NCI-H1105 (cell line): Measurements from ENCODE around the gene CYS1.
"Not testable (repeated sequence)": the region's sequence is repeated elsewhere in the genome, so short reads cannot be mapped to it uniquely, and the experiment has no call there.

Experiments used
- DNase-seq: peaks from one replicate; lab custom pipeline; 2025; lab: John Stamatoyannopoulos, UW

Gene CYS1

GRCh38 chr2:10029875-10030223, 50.4 kb downstream of the CYS1 start:
- DNase-seq = no peak

- no peak for DNase-seq
Measured at GRCh38 chr2:10028988-10029874, 51.0 kb downstream of the CYS1 start.

- no peak for DNase-seq
Measured at GRCh38 chr2:10028407-10028987, 51.7 kb downstream of the CYS1 start.

DNA sequence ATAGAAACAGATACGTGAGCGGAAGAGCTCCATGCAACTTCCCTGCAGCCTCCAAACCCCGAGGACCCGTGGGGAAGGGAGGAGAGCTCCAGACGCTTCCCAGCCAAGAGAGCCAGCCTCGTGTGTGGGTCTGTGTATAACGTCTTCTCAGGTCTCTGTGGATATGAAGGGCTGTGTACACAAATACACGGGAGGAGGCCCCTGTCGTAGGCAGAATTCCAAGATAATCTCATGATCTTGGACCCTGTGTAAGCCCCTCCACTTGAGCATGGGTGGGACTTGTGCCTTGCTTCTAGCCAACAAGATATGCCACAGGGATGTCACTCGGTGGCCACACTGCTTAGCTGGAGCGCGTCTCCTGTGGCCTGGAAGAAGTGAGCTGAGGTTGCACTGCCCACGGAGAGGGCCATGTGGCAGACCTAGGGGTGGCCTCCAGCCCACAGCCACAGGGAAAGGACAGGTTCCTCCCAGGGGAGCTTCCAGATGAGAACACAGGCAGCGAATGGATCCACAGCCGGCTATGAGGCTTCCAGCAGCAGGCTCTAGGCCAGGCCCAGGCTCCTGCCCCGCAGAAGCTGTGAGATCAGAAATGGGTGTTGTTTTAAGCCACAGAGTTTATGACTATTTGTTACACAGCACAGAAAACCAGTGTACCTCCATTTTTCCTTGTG, 52.4 kb downstream of the CYS1 start:
- DNase-seq = no peak

DNA sequence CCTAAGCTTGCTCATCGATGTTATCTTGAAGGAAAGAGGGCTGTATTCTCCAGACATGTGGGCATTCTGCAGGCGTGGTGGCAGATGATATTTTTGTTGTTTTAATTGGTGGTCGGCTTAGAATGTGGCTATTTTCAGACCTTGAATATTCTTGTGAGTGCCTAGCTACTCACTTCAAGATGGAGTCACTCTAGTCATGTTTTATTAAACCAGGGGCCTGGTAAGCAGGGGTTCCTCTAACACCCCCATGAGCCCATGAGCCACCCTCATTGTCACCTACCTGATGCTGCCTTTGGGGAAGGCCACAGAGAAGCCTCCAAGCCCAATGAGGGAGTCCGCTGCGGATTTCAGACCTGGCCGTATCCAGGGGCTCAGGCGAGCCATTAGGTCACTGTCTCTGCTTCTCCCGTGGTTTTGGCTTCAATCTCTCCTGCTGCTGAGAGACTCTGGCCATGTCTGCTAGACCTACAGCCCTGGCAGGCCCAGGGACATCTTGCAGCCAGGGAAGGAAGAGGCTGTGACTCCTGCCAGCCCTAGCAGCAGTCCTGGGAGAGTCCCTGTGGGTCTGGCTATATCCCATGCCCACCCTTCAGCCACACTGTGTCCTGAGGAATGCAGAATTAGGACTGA, 53.2 kb downstream of the CYS1 start:
- DNase-seq = no peak

DNA sequence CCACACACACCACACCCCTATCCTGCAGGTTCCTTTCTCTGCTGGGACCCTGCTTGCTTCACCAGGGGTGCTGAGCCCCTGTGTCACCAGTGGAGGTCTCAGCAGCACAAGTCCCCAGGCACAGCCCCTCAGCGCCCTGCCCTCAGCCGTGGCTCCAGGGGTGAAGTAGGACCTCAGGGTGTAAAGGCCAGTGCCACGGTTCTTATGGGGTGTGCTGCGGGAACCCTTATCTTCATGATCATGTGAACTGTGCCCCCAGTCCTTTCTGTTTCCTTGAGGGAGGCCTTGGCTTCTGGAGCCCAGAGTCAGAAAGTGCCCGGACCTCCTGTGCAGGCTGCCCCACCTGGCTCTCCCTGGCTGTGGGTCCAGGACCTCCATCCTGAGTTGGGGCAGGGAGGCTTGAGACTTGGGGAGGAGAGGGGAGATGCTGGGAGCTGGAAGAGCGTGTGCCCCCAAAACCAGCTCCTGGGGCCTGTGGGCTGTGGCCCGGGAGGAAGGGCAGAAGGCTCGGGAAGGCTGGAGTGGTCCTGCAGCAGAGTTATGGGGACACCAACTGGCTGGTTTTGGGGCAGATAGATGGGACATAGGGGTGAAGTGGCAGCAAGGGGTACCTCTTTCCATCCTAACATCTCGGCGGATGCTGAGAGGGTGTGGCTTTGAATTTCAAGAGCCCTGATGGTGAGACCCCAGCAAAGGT, 57.1 kb downstream of the CYS1 start:
- no peak for DNase-seq

- DNase-seq = no peak
Measured at GRCh38 chr2:10022445-10022844, 57.8 kb downstream of the CYS1 start.

DNA sequence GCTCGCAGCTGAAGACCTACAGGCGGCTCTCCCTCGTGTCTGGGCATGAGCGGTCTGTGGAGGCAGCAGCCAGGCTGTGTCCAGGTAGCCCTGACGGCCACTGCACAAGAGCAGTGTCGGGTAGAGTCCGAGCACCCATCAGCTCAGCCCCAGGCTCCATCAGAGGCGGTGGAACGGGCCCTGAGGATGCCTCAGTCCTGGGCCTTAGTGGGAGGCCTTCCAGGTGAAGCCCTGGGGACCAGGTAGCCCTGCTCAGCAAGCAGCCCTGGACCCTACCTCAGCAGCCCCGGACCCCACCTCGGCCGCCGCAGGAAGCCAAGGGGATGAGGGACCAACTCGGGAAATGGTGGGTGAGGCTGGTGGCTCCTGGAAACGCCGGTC, 58.2 kb downstream of the CYS1 start:
- no peak for DNase-seq

DNA sequence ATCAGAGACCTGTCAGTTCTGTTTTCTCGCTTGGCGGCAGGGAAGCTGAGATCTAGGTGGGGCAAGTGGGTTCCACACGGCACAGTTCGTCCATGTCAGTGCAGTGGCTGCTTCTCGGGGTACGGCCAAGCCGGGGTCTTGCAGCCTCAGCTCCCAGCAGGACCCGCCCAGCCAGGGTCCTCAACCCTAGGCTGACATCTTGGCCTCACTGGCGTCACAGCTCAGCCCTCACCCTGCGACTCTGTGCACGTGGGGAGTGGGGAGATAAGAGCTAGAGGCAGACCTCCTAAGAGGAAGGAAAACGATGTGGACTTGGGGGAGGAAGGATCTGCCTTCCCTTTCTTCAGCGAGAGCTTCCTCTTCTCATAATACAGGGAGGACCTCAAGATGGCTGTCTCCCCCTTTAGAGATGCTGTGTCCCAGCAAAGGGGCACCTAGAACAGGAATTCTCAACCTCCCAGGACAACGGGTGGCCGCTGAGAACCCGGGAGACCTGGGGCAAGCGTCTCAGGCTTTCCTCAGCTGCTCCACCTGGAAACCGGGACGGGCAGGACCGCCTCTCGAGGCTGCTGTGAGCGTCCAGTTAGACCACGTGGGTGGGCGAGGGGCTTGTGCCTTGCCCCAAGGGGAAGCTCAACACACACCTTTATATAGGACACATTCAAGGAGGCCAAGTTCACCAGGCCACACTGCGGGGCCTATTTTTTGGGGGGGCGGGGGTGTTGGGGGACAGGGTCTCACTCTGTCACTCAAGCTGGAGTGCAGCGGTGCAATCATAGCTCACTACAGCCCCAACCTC, 60.4 kb downstream of the CYS1 start:
- DNase-seq = no peak

GRCh38 chr2:10019174-10019573, 61.0 kb downstream of the CYS1 start:
- DNase-seq = no peak

GRCh38 chr2:10017313-10017941, 62.8 kb downstream of the CYS1 start:
- no peak for DNase-seq

- DNase-seq = no peak
Measured at GRCh38 chr2:10016802-10017258, 63.4 kb downstream of the CYS1 start.

DNA sequence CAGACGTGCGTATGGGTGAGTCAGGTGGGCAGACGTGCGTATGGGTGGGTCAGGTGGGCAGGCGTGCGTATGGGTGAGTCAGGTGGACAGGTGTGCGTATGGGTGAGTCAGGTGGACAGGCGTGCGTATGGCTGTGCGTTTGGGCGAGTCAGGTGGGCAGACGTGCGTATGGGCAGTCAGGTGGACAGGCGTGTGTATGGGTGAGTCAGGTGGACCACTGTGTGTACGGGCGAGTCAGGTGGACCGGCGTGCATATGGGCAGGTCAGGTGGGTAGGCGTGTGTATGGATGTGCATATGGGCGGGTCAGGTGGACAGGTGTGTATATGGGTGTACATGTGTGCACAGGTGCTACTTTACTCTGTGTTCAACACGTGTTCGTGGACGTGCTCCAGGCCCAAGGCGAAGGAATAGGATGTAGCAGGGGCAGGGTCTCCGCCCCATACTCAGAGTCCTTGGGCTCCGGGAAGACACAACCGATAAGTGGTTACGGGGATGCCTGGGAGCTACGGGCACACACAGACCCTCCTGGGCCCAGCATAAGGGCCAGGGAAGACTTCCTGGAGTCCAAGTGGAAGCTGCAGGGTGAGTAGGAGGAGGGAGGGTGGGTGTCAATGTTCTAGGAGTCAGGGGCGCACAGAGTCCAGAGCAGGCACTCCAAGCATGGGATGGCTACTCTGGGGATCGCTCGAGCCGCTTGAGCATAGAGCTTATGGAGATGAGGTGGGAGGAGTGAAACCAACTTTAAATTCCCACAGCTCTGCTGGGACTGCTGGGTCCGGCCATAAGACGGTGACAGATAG, 64.0 kb downstream of the CYS1 start:
- no peak for DNase-seq

DNA sequence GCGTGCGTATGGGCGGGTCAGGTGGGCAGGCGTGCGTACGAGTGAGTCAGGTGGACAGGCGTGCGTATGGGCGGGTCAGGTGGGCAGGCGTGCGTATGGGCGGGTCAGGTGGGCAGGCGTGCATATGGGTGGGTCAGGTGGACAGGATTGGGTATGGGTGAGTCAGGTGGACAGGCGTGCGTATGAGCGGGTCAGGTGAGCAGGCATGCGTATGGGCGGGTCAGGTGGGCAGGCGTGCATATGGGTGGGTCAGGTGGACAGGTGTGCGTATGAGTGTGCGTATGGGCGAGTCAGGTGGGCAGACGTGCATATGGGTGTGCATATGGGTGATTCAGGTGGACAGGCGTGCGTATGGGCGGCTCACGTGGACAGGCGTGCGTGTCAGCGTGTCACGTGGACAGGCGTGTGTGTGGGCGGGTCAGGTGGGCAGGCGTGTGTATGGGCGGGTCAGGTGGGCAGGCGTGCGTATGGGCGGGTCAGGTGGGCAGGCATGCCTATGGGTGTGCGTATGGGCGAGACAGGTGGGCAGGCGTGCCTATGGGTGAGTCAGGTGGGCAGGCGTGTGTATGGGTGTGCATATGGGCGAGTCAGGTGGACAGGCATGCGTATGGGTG, 64.7 kb downstream of the CYS1 start:
- DNase-seq = not testable (repeated sequence)

- no peak for DNase-seq
Measured at GRCh38 chr2:10014418-10015190, 65.6 kb downstream of the CYS1 start.

- not testable (repeated sequence) for DNase-seq
Measured at GRCh38 chr2:10013651-10014417, 66.4 kb downstream of the CYS1 start.

- no peak for DNase-seq
Measured at GRCh38 chr2:10012963-10013461, 67.2 kb downstream of the CYS1 start.
